ENCODE measurements around the gene NPTN.
A peak's percentile ranks its signal among the peaks of the same experiment; 100 is the strongest.

Gene NPTN

GRCh38 chr15:73631915-73632669 is 1.1 kb downstream of the NPTN start:
- DNase-seq: no peak

GRCh38 chr15:73630921-73631362 is 2.2 kb downstream of the NPTN start:
- DNase-seq: no peak

DNA sequence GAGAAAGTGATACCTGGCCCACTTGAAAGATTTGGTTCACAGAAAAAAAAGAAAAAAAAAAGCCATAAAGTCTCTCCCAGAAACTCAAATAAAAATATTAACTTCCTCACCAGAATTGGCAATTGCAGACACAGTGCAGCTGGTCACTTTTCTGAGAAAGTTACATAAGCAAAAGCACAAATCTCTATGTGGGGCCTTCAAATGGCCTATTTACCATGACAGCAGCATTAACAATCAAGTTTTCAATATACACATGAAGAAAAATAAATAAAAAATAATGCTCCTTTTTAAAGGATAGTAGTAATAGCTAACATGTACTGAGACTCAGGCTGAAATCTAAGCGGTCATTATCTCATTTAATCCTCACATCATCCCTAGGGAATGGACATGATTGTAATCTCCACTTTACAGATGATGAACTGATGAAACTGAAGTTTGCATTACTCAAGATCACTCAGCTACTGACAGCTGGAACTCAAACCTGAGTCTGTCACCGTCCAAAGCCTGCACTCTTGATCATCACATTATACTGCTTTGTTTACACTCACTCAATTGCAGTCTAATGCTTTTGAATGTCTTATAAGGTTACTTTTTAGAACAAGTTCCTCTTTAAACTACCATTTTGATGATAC is 3.3 kb downstream of the NPTN start:
- no peak for DNase-seq

DNA sequence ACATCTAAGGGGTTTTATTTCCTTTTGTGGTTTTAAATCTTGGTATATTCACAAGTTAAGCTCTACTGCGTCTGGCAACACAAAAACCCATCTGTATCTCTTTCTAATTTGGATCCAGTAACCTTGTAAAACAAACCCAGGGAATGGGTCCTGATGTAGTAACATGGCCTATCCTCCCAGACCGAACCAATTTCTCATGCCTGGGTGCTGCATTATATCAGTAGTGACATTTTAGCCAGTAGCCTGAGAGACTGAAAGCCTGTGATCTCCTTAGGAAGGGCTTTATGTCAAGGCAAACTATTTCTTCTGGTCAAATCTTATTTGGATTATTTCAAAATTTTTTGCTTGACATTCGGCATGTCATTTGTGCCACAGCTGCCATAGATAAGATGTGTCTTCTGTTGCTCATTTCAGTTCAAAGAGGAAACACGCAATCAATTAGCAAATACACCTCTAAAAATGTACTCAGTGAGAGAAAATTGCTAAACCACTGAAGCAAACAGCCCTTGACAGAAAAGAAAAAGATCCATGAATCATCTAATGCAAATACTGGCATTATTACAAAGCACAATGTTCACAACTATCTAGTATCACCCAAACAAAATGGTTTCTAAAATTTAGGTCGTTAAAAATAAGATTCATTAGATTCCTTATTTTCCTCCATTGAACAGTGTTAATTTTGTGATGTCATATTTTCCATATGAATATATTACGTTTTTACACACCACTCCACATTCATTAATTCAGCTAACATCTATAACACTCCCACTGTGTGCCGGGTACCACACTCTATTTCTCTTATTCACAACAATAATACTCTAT is 4.0 kb downstream of the NPTN start:
- no peak for DNase-seq

DNA sequence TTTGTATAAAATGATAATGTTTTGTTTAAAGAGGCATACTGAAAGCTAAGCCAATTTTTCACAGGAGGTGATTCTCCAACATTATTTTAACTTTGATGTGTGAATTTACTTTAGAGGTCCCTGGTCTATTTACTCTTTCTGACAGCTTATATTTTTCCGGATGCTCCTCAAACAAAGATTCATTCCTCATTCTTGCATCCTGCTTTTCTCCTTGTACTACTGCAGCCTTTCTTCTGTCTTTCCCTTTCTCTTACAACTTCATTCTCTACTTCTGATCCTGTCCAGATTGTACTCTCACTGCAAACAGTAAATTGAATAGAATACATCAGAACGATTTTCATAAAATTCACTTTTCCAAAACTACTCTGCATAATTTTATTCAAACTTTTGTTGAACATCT is 5.1 kb downstream of the NPTN start:
- DNase-seq: no peak

DNA sequence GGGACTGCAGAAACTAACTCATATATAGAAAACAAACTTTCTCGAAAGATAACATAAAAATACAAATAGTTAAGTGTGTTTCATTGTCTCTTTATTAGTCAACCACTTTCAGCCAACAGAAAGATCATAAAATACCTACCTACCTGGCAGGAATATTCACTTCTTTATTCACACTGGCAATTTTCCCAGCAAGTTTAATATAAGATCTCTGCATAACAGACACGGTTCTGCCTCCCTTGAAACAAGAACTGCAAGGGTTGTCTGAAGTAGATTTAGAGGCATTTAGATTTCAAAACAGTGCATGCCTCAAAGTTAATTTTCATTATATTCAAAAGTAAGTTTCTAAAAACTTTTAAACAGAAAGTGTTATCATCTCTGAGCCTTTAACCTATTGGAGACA is 7.1 kb downstream of the NPTN start:
- DNase-seq: no peak

- DNase-seq: no peak
These were observed 8.7 kb downstream of the NPTN start for GRCh38 chr15:73624530-73624929.

GRCh38 chr15:73621286-73621826 is 11.8 kb downstream of the NPTN start:
- DNase-seq: no peak

DNA sequence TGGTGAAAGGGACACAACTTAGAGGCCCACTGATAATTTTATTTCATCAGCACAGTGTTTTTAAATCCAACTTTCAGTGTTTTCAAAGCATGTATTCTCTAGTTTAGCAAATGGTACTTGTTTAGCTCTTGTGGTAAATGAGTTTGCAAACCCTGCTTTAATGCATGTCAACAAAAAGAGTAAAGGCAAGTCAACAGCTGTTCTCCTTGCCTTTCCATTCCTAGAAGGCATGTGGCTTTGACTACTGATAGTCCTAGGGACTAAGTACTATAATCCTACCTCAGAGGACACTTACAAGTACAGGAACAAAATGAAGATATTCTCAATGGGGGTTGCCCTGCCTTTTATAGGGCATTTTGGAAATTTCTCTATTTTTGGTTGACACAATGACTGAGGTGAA is 13.1 kb downstream of the NPTN start:
- DNase-seq: no peak

DNA sequence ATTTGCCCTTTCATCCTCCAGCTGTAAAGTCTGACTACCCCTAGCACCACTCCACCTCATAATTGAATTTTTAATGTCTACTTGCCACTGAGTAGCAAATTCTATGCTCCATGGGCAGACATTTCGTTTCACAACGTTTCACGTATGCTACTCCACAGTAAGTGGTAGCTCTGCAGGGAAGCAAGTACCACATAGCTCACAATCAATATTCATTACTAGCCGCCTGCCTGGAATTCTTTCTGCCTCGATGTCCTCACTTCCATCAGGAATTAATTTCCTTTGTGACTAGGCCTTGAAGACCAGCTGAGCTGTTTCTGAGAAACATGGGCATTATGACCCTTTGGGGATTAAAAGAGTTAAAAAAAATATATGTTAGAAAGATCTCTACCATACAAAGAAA is 15.3 kb downstream of the NPTN start:
- DNase-seq: no peak

DNA sequence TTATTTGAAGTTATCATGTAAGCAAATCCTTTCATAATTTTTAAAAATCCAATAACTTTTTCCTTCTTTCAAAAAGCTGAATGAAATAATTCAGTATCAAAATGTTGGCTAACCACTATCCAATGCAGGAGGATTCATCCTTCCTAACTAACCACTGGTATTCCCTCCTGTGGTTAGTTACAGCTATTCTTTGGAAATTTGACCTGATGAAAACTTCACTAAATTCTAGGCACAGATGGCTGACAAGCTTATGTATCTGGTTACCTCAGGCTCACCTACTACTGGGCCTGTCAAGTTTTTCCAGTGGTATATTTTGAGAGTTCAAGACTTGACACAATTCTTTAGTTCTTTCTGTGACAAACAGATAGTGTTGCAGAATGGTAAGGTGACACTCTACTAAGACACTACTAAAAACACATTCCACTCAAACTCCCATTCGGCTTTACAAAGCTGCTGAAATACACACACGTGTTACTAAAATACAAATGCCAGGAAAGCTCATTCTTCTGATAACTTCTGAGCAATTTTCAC is 15.8 kb downstream of the NPTN start:
- DNase-seq: no peak

- no peak for DNase-seq
These were observed 24.2 kb downstream of the NPTN start for GRCh38 chr15:73608941-73609340.

- no peak for DNase-seq
These were observed 24.7 kb downstream of the NPTN start for GRCh38 chr15:73608475-73608874.

GRCh38 chr15:73607843-73608242 is 25.3 kb downstream of the NPTN start:
- DNase-seq: no peak

- no peak for DNase-seq
These were observed 25.8 kb downstream of the NPTN start for GRCh38 chr15:73607405-73607804.

- peak; percentile 37 for DNase-seq
These were observed 27.3 kb downstream of the NPTN start for GRCh38 chr15:73605759-73606436.

- DNase-seq: no peak
These were observed 28.7 kb downstream of the NPTN start for GRCh38 chr15:73604477-73604876.

DNA sequence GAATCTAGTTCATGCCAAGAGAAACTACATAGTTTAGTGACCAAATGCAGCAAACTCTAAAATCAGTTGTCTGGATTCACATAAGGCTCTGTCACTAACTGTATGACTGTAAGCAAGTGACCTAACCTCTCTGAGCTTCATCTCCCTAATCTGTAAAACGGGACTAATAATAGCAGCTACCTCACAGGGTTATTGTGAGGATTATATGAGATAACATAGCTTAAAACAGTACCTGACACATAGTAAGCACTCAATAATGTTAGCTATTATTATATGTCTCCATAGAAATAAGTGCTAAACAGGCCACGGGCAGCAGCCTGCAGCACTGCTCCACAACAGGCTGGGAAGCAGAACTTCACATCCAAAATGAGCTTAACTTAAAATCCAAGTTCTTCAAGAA is 30.2 kb downstream of the NPTN start:
- DNase-seq: no peak

DNA sequence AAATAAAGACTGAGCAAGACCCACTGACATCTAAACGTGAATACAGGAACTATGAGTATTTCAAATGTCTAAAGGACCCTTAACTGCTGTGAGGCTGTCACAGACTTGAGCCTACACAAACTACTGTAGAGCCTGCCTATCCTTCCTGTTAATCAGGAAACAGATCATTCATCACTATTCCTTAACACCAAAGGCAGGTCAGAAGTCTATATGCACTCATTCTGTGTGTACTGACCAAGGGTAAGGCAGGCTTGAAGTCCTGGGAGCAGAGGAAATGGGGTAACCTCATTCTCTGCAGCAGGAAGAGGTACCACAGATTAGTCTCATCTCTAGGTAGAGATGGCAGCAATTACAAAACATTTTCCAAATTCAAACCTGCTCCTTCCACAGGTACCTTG is 30.7 kb downstream of the NPTN start:
- no peak for DNase-seq

- DNase-seq: peak; percentile 5
These were observed 31.4 kb downstream of the NPTN start for GRCh38 chr15:73601451-73602445.

Data from NCI-H2227 treated with DMSO at 0.1 percent for 48 hours (cell line).